Hepatocyte (in vitro differentiated cells): ENCODE results near the gene C16orf92. TPM values are rescaled to one million over a fixed set of nuclear protein-coding genes. Genes with fewer than 3 reads are reported as not detected.

Experiments
- DNase-seq: peaks from one replicate; pipeline ENCODE4 v3.0.0-alpha.2; 2016; ENCODE audit warnings: low spot score
- H2AFZ ChIP-seq: fragments of 200-600 bp; sonication (generic); 2 replicates; pipeline ENCODE4 v1.6.0; 2016; ENCODE audit warnings: antibody characterized with exemption, mild to moderate bottlenecking
- H3K27ac ChIP-seq: fragments of 200-600 bp; sonication (generic); 2 replicates; pipeline ENCODE4 v1.5.1; 2016; ENCODE audit warnings: mild to moderate bottlenecking
- H3K27me3 ChIP-seq: fragments of 200-600 bp; sonication (generic); 2 replicates; pipeline ENCODE4 v1.6.1; 2016
- H3K36me3 ChIP-seq: fragments of 200-600 bp; sonication (generic); replicated peaks from 2 replicates; pipeline ENCODE4 v1.5.1; 2016; ENCODE audit warnings: low read depth; ENCODE audit not compliant: insufficient read depth
- H3K4me1 ChIP-seq: fragments of 200-600 bp; sonication (generic); 2 replicates; pipeline ENCODE4 v1.5.1; 2016; ENCODE audit warnings: mild to moderate bottlenecking, moderate library complexity; ENCODE audit not compliant: insufficient read depth
- H3K4me2 ChIP-seq: fragments of 200-600 bp; sonication (generic); 2 replicates; pipeline ENCODE4 v1.6.0; 2016
- H3K4me3 ChIP-seq: fragments of 200-600 bp; sonication (generic); 2 replicates; pipeline ENCODE4 v1.5.1; 2016; ENCODE audit warnings: mild to moderate bottlenecking
- H3K79me2 ChIP-seq: fragments of 200-600 bp; sonication (generic); 2 replicates; pipeline ENCODE4 v1.6.0; 2017; ENCODE audit warnings: mild to moderate bottlenecking
- H3K9me2 ChIP-seq: fragments of 200-600 bp; sonication (generic); replicated peaks from 2 replicates; pipeline ENCODE4 v1.6.0; 2017; ENCODE audit warnings: mild to moderate bottlenecking; ENCODE audit not compliant: insufficient read depth
- H3K9me3 ChIP-seq: fragments of 200-600 bp; sonication (generic); 2 replicates; pipeline ENCODE4 v1.5.1; 2016; ENCODE audit warnings: low read depth, mild to moderate bottlenecking
- H4K20me1 ChIP-seq: fragments of 200-600 bp; sonication (generic); 2 replicates; pipeline ENCODE4 v1.6.0; 2016; ENCODE audit warnings: mild to moderate bottlenecking; ENCODE audit not compliant: insufficient read depth, poor library complexity, severe bottlenecking
- EZH2 ChIP-seq: fragments of 200-600 bp; sonication (generic); IDR thresholded peaks from 2 replicates; pipeline ENCODE4 v1.6.1; 2016; ENCODE audit warnings: antibody characterized with exemption, mild to moderate bottlenecking, borderline replicate concordance
- EZH2phosphoT487 ChIP-seq: fragments of 200-600 bp; sonication (generic); IDR thresholded peaks from one replicate; pipeline ENCODE4 v1.6.1; 2018; ENCODE audit warnings: antibody characterized with exemption, mild to moderate bottlenecking, low read depth, moderate library complexity; ENCODE audit not compliant: unreplicated experiment, severe bottlenecking
- WGBS: methylation state at CpG from one replicate; pipeline ENCODE4 v1.1.6; 2016; ENCODE audit warnings: low lambda C conversion rate; ENCODE audit errors: missing lambda C conversion rate; 5-methylcytosine and 5-hydroxymethylcytosine counted together
- polyA plus RNA-seq: library from polyadenylated mRNA; unstranded; fragments of >200 nt; fragmentation: Nextera tagmentation; extraction: Ambion mirVana; gene quantifications from 2 replicates; pipeline ENCODE4 v1.2.1, GENCODE V29; 2016
- total RNA-seq: library from RNA; depleted of rRNA; stranded (reverse); fragments of >200 nt; gene quantifications from 2 replicates; pipeline ENCODE4 v1.2.3, GENCODE V29; 2014
- TF ChIP-seq, protein P1 (sequence below): fragments of 200-600 bp; sonication (generic); IDR thresholded peaks from 2 replicates; pipeline ENCODE4 v1.5.1; 2016; ENCODE audit warnings: antibody characterized with exemption, mild to moderate bottlenecking; ENCODE audit not compliant: poor library complexity

The C16orf92 gene
- total and polyA plus RNA-seq, 2 experiments from 2014 or later, result not detected

DNA sequence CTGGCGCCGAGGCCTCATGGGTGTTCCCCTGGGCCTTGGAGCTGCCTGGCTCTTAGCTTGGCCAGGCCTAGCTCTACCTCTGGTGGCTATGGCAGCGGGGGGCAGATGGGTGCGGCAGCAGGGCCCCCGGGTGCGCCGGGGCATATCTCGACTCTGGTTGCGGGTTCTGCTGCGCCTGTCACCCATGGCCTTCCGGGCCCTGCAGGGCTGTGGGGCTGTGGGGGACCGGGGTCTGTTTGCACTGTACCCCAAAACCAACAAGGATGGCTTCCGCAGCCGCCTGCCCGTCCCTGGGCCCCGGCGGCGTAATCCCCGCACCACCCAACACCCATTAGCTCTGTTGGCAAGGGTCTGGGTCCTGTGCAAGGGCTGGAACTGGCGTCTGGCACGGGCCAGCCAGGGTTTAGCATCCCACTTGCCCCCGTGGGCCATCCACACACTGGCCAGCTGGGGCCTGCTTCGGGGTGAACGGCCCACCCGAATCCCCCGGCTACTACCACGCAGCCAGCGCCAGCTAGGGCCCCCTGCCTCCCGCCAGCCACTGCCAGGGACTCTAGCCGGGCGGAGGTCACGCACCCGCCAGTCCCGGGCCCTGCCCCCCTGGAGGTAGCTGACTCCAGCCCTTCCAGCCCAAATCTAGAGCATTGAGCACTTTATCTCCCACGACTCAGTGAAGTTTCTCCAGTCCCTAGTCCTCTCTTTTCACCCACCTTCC lies 35.5 kb upstream of the C16orf92 start:
- H3K27ac ChIP-seq, result no peak overlapping the region
- 96% methylated on average over 30 of the region's 35 CpGs for WGBS
- no peaks in the 10 kb centered on the region for H3K36me3 ChIP-seq
- no peak for DNase-seq
- H4K20me1 ChIP-seq, result no peaks in the 10 kb centered on the region
- no peaks in the 10 kb centered on the region for H3K27me3 ChIP-seq
- no peaks in the 10 kb centered on the region for H3K9me2 ChIP-seq
- no peak overlapping the region for H2AFZ ChIP-seq
- no peak overlapping the region for H3K4me3 ChIP-seq
- H3K4me1 ChIP-seq, result no peaks in the 10 kb centered on the region
- no peaks in the 10 kb centered on the region for H3K9me3 ChIP-seq
- no peaks in the 10 kb centered on the region for H3K79me2 ChIP-seq
- no peak for TF ChIP-seq EZH2phosphoT487
- TF ChIP-seq, protein P1, sequence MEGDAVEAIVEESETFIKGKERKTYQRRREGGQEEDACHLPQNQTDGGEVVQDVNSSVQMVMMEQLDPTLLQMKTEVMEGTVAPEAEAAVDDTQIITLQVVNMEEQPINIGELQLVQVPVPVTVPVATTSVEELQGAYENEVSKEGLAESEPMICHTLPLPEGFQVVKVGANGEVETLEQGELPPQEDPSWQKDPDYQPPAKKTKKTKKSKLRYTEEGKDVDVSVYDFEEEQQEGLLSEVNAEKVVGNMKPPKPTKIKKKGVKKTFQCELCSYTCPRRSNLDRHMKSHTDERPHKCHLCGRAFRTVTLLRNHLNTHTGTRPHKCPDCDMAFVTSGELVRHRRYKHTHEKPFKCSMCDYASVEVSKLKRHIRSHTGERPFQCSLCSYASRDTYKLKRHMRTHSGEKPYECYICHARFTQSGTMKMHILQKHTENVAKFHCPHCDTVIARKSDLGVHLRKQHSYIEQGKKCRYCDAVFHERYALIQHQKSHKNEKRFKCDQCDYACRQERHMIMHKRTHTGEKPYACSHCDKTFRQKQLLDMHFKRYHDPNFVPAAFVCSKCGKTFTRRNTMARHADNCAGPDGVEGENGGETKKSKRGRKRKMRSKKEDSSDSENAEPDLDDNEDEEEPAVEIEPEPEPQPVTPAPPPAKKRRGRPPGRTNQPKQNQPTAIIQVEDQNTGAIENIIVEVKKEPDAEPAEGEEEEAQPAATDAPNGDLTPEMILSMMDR, result no peak
- no peak for TF ChIP-seq EZH2
- H3K4me2 ChIP-seq, result no peak overlapping the region

DNA sequence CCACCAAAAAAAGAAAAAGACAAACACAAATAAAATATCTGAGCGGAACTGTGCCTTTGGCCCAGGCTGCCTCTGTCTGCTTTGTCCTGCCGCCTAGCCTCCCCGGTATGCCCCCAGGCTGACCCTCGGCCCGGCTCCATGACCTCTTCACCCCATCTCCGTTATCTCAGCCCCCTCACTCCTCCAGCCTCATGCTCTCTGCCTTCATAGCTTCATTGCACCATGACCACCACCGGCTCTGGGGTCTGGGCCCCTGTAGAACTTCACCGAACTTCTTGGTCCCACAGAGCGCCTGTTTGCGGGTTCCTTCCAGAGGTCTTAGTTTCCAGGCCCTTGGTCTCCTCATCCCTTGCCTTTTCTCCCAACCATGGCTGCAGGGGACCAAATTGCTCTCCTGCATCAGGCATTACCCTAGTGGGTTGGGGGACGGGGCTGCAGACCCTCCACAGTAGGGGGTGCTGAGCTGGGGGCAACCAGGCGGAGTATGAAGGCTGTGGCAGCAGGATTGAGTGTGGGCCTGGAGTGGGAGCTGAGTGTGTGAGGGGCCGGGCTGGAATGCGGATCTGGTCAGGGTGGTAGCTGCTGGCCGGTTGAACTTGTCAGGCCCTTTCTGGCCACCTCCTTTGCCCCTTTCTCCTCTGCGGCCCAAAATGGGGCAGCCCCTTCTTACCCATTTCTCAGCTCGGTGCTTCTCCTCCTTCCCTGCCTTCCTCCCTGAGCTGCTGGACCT lies 34.5 kb upstream of the C16orf92 start:
- Histone ChIP-seq H3K4me2 (no peak overlapping the region), H2AFZ (no peak overlapping the region), H3K79me2 (no peaks in the 10 kb centered on the region), H4K20me1 (no peaks in the 10 kb centered on the region), H3K4me1 (no peaks in the 10 kb centered on the region), H3K27ac (no peak overlapping the region), H3K9me3 (no peaks in the 10 kb centered on the region), H3K4me3 (no peak overlapping the region), H3K27me3 (no peaks in the 10 kb centered on the region), H3K9me2 (no peaks in the 10 kb centered on the region), H3K36me3 (no peaks in the 10 kb centered on the region)
- WGBS, result 91% methylated on average over 17 of the region's 17 CpGs
- TF ChIP-seq EZH2, result no peak
- TF ChIP-seq, protein P1, result no peak
- TF ChIP-seq EZH2phosphoT487, result no peak
- no peak for DNase-seq

DNA sequence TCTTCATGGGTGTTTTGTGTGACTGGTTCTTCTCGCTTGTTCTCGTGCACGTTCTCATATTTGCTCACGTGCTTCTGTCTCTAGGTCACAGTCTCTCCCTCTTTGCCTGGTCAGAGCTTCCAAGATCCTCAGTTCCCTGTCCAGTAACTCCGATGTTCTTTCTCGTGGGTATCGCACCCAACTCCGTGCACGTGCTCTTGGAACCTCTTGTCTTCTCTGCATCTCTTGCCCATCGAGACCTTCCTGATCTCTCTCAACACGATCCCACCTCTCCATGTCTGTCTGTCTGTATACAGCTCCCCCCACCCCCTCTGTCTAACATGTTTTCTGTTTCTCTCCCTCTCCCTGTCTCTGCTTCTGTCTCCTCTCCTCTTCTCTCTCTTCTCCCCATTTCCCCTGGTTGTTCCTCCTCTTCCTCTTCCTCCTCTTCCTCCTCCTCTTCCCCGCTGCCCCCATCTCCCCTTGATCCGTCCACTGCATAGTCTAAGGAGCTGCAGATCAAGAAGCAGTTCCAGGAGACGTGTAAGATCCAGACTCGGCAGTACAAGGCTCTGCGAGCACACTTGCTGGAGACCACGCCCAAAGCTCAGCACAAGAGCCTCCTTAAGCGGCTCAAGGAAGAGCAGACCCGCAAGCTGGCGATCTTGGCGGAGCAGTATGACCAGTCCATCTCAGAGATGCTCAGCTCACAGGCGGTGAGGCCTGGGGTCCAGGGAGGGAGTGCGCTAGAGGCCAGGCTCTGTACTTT lies 33.7 kb upstream of the C16orf92 start:
- no peaks in the 10 kb centered on the region for H3K79me2 ChIP-seq
- no peaks in the 10 kb centered on the region for H4K20me1 ChIP-seq
- H3K9me2 ChIP-seq, result no peaks in the 10 kb centered on the region
- H3K4me2 ChIP-seq, result no peak overlapping the region
- H3K27ac ChIP-seq, result no peak overlapping the region
- peaks cover 2% of the 10 kb centered on the region for H3K4me1 ChIP-seq
- TF ChIP-seq, protein P1, result no peak
- TF ChIP-seq EZH2 (no peak), EZH2phosphoT487 (no peak)
- H3K36me3 ChIP-seq, result no peaks in the 10 kb centered on the region
- H3K9me3 ChIP-seq, result no peaks in the 10 kb centered on the region
- no peak overlapping the region for H3K4me3 ChIP-seq
- no peak overlapping the region for H2AFZ ChIP-seq
- 93% methylated on average over 23 of the region's 23 CpGs for WGBS
- no peak for DNase-seq
- H3K27me3 ChIP-seq, result no peaks in the 10 kb centered on the region
